GM12878 (cell line): Measurements from ENCODE around the gene DIRAS2.

Source experiments
- ATF3 ChIP-seq: IDR thresholded peaks from 2 replicates; pipeline ENCODE4 v1.6.1; 2011; ENCODE audit warnings: low read depth, mild to moderate bottlenecking, low read length, moderate library complexity, borderline replicate concordance; ENCODE audit errors: extremely low read depth
- BHLHE40 ChIP-seq, 2 experiments: fragments of 450-650 bp in 1 of 2; IDR thresholded peaks; 2 replicates each; pipeline ENCODE4 v1.6.1; 2011 to 2017; ENCODE audit warnings: low read depth in 2 of 2, borderline replicate concordance in 1 of 2, improper control_type of control experiment in 1 of 2, low read length in 1 of 2, mild to moderate bottlenecking in 1 of 2
- CTCF ChIP-seq, 3 experiments: IDR thresholded peaks in 2 of 3; conservative IDR thresholded peaks in 1 of 3; 2 replicates each; pipeline ENCODE4 v1.5.1; 2011; ENCODE audit warnings: low read depth in 3 of 3, low read length in 3 of 3, mild to moderate bottlenecking in 3 of 3, control low read depth in 2 of 3, moderate library complexity in 2 of 3, inconsistent platforms in 1 of 3, mixed read lengths in 1 of 3; ENCODE audit not compliant: control insufficient read depth in 2 of 3, insufficient read depth in 1 of 3; ENCODE audit errors: extremely low read depth in 1 of 3
- EZH2 ChIP-seq: IDR thresholded peaks from 2 replicates; pipeline ENCODE4 v1.6.1; 2012; ENCODE audit warnings: low read depth, mild to moderate bottlenecking, control low read depth, inconsistent platforms, low read length, borderline replicate concordance; ENCODE audit not compliant: control insufficient read depth
- MTA3 ChIP-seq: IDR thresholded peaks from 2 replicates; pipeline ENCODE4 v1.6.1; 2012; ENCODE audit warnings: low read length, inconsistent platforms, borderline replicate concordance
- MXI1 ChIP-seq: fragments of 150-350 bp; IDR thresholded peaks from 2 replicates; pipeline ENCODE4 v1.6.1; 2011; ENCODE audit warnings: low read depth, mild to moderate bottlenecking, inconsistent platforms, low read length, improper control_type of control experiment
- MYC ChIP-seq: IDR thresholded peaks from 2 replicates; pipeline ENCODE4 v1.6.1; 2011; ENCODE audit warnings: mild to moderate bottlenecking, low read length, moderate library complexity, inconsistent platforms; ENCODE audit not compliant: insufficient read depth, insufficient replicate concordance, insufficient read length, severe bottlenecking
- POLR2A ChIP-seq: IDR thresholded peaks from 2 replicates; pipeline ENCODE4 v1.6.1; 2011; ENCODE audit warnings: low read depth, mild to moderate bottlenecking, low read length
- REST ChIP-seq: IDR thresholded peaks from 2 replicates; pipeline ENCODE4 v1.6.1; 2012; ENCODE audit warnings: mild to moderate bottlenecking, low read depth, low read length
- RFX5 ChIP-seq: IDR thresholded peaks from 2 replicates; pipeline ENCODE4 v1.6.1; 2011; ENCODE audit warnings: low read depth, low read length, improper control_type of control experiment
- RUNX3 ChIP-seq: IDR thresholded peaks from 2 replicates; pipeline ENCODE4 v1.6.1; 2012; ENCODE audit warnings: low read length, inconsistent platforms
- SRF ChIP-seq, 2 experiments: IDR thresholded peaks; 2 replicates each; pipeline ENCODE4 v1.6.1; 2011; ENCODE audit warnings: low read depth in 2 of 2, low read length in 2 of 2, mild to moderate bottlenecking in 1 of 2, moderate library complexity in 1 of 2
- ZNF24 ChIP-seq: fragments of 450-650 bp; IDR thresholded peaks from 2 replicates; pipeline ENCODE4 v1.6.1; 2017; ENCODE audit warnings: antibody characterized with exemption, mild to moderate bottlenecking

- TF ChIP-seq MTA3 (no peak), CTCF (IDR thresholded peaks at IDR 0.05 in 2 of 3, conservative IDR thresholded peaks at IDR 0.05 in 1 of 3; ENCODE audit: control insufficient read depth in 2 of 3, extremely low read depth in 1 of 3, insufficient read depth in 1 of 3, low read depth in 3 of 3, low read length in 3 of 3) (no peak), MYC (no peak), RFX5 (no peak), REST (no peak), SRF (IDR thresholded peaks at IDR 0.05; ENCODE audit: low read depth in 2 of 2, low read length in 2 of 2) (no peak), BHLHE40 (IDR thresholded peaks at IDR 0.05; ENCODE audit: borderline replicate concordance in 1 of 2, low read depth in 2 of 2, low read length in 1 of 2) (no peak), ZNF24 (no peak), RUNX3 (no peak), ATF3 (no peak), EZH2 (no peak), MXI1 (no peak), POLR2A (no peak)
Observed at GRCh38 chr9:90611121-90611520, 31.5 kb downstream of the DIRAS2 start.
